Inflammatory macrophage (primary cell): ENCODE results near the gene RUNDC3A.
"Not testable (repeated sequence)": the region's sequence is repeated elsewhere in the genome, so short reads cannot be mapped to it uniquely, and the experiment has no call there.

Experiments
- DNase-seq, 2 donors: peaks; one replicate each; pipeline ENCODE4 v3.0.0-alpha.2; 2020 to 2022

RUNDC3A gene

GRCh38 chr17:44360826-44361225, 52.4 kb downstream of the RUNDC3A start:
- no peak for DNase-seq

GRCh38 chr17:44361292-44362260, 53.2 kb downstream of the RUNDC3A start:
- no peak for DNase-seq

DNA sequence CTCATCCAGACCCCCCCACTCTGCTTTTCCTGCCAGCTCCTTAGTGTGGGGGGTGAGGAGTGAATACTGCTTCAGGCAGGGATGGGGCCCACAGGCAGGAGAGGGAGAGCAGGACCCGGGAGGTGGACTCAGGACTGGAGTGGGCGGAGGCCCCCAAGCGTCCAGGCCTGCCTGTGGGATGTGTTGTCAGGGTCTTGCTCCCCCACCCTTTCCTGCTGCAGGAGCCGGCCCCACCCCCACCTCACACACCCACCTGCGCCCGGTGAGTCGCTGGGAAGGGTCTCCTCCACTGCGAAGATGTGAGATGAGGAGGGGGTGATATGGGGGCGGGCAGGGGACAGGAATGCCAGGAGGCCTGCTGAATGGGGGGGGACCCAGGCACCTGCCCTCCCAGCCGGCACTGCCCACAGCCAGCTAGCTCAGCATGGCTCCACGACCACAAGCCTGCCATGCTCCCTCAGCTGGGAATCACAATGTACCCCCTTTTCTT, 54.1 kb downstream of the RUNDC3A start:
- DNase-seq, result no peak

DNA sequence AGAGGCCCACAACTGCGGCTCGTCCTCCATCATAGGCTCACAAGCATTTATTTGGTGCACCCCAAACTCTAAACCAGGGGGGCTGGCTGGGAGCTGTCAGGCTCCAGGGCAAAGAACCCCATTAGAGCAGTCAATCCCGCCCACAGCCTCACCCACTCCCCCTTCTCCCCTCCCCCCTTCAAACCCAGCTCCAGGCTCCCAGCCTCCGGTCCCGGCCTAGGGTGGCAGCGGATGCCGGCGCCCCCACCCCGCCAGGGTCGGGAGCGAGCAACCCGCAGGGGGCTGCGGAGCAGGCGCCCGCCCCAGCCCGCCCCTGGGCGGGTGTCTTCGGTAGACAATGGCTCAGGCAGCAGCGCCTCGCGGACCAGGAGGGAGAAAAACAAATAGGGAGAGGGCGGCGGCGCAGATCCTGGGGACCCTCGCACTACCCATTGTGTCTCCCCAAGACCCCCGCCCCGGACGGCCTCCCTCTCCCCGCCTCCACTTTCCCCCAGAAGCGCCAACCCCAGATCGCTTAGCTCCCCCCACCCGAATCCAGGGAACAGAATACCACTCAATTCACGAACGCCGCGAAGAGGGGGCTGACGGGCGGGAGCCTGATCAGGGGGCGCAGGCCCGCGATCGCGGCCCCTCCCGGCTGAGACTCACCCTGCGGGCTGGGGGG, 54.7 kb downstream of the RUNDC3A start:
- no peak for DNase-seq

DNA sequence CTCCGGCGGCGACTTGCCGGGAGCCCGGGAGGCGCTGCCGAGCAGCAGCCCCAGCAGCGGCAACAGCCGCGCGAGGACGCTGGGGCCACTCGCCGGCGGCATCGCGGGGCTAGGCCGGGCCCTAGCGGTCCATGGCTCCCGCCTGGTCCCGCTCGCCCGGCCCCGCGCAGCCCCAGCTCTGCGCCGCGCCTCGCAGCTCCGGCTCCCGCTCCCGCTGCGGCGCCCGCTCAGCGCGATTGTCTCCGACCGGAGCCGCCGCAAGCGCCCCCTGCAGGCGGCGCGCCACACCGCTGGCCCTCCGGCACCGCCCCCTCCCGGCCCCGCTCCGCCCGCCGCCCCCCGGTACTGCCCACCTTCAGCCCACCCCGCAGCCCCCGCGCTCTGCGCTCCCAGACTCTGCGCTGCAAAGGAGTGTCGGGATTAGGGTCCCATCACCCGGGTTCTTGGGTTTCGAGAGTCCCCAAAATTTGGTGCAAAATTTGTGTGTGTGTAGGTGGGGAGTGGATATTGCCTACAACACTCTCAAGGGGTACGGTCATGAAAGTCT, 55.3 kb downstream of the RUNDC3A start, which contains the start of gene FAM171A2:
Gene FAM171A2, minus strand, starts transcription at position 241 of the 547 bp plus-strand sequence. Its CDS starts 139 bp downstream, at position 102.
- DNase-seq, result peak; percentile 49 to 66

GRCh38 chr17:44365051-44365450, 56.6 kb downstream of the RUNDC3A start:
- not testable (repeated sequence) for DNase-seq

- DNase-seq, result no peak
These were observed 59.0 kb downstream of the RUNDC3A start for GRCh38 chr17:44367231-44367979.
